NCI-H460 (cell line): ENCODE data around the gene ENKD1. TPM values are rescaled to one million over a fixed set of nuclear protein-coding genes. Genes with fewer than 3 reads are reported as not detected.
"Not testable (repeated sequence)": the region's sequence is repeated elsewhere in the genome, so short reads cannot be mapped to it uniquely, and the experiment has no call there.

Experiments
- DNase-seq: peaks from one replicate; pipeline ENCODE4 v3.0.0-alpha.2; 2016; ENCODE audit warnings: low read depth; ENCODE audit errors: extremely low read depth
- polyA plus RNA-seq: library from polyadenylated mRNA; depleted of rRNA; stranded (reverse); fragments of >200 nt; gene quantifications from 2 replicates; pipeline ENCODE4 v1.2.3, GENCODE V29; 2014; cell fraction: nucleus; rRNA removed
- total RNA-seq: library from RNA; depleted of rRNA; stranded (reverse); fragments of >200 nt; shearing (Covaris generic); gene quantifications from 2 replicates; pipeline ENCODE4 v1.2.3, GENCODE V29; 2014; rRNA removed

Gene ENKD1
- 10.2 and 10.4 TPM in 2 replicates for total RNA-seq
- polyA plus RNA-seq = 22.9 and 38.7 TPM in 2 replicates

DNA sequence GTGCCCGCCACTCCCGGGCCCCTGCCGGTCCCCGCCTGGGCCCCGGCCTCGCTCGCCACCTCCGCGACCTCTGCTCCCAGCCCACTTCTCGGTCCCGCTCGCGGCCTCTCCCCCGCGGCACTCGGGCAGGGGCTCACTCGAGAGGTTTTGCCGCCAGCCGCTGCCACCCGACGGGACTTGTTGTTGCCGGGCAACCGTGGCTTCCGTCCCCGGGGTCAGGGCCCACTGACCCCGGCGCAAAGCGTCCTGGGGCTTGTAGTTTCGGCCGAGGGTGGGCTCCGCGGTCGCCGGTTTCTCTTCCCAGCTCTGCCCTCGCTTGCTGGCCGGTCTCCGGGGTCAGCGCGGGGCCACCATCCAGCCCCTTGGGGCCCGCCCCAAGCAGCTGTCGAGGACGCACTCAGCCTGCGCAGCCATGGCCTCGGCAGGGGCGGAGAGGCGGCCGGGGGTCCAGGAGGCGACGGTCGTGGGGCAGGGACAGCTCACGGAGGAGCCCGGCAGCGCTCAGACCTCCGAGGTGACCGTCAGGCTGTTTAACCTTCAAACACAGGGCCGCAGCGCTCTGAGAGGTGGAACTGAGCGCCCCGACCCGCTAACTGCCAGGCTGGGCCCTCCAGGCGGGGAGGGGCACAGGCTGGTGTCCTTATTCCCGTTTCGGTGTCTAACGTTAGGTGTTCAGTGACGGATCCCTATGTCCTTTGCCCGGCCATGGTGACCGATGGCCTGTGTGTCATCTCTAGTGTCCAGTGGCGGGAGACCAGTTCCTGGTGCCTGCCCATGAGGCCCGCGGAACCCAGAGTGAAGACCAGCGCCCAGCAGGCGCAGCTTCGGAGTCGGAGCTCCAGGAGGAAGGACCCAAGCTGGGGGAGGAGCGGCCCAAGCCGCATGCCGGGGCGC, at the start of gene ENKD1, which contains the start of gene C16orf86:
Gene ENKD1 (minus strand): TSS at position 192 of the 894 bp plus-strand sequence. CDS start 308 bp downstream, outside the sequence.
Gene C16orf86 (plus strand): TSS at position 256 of the 894 bp plus-strand sequence. CDS start 157 bp downstream, at position 413.
- DNase-seq = peak; percentile 58

DNA sequence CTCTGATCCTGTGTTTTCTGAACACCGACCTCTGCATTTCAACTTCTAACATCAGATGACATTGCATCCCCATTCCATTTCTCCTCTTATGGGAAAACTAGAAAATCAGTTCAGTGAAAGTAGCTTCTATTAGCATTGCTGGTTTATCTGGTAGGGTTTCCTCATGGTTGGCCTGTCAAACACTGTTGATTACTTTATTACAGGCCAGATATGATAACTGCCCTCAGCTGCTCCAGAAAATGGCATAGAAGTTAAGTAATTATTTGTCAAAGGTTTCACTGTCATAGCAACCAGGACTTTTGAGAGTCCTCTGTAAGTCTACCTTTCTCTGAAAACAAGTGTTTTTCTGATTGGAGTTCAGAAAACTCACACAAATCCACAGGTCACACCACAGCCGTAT, 49.5 kb upstream of the ENKD1 start:
- no peak for DNase-seq

DNA sequence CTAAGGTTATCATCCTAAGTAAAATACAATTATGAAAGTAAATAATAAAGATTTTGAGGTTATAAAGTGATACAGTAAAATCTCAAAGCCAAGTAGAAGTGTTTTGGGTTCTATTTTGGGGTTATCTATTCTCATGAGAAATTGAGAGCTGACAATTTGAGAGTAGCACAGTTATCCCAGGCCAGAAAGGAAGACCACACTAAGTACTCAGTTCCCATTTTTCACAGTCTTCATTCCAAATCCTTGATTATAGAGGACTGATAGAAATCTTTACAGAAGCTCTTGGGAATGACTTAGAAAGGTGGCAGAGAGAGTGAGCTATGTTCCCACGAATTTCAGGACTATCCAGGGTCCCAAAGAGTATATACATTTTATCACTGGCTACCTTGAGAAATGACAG, 48.0 kb upstream of the ENKD1 start:
- DNase-seq = no peak

DNA sequence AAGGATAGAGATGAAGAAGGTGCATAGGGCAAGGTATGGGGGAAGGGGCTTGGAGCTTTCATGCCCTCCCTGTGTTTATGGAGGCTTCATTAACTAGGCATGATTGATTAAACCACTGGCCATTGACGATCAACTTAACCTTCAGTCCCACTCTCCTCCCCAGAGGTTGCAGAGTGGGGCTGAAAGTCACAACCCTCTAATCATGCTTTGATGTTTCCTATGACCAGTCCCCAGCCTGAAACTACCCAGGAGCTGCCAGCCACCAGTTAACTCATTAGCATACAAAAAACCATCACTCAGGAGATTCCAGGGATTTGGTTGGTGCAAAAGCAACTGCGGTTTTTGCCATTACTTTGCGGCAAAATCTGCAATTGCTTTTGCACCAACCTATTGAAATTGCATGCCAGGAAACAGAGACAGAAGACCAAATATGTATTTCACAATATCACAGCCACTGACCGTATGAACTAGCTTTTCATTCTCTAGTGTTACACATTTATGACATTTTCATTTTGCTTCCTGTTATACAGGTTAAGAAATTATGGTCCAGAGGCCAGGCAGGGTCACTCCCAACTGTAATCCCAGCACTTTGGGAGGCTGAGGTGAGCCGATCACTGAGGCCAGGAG, 47.2 kb upstream of the ENKD1 start:
- DNase-seq = no peak

DNA sequence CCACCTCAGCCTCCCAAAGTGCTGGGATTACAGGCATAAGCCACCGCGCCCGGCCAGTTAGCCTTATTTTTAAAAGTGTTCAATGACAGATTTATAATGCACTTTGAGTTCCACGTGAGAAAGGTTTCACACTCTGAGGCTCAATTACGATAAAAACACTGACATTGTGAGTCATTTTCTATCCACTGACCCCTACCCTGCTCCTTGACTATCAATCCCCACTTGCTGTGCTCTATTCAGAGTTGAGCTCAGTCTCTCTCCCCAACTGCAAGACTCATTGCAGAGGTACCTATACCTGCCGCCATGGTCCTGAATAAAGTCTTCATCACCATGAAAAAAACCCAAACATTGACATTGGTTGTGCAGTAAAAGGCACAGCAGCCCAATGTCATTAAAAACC, 44.1 kb upstream of the ENKD1 start:
- no peak for DNase-seq

DNA sequence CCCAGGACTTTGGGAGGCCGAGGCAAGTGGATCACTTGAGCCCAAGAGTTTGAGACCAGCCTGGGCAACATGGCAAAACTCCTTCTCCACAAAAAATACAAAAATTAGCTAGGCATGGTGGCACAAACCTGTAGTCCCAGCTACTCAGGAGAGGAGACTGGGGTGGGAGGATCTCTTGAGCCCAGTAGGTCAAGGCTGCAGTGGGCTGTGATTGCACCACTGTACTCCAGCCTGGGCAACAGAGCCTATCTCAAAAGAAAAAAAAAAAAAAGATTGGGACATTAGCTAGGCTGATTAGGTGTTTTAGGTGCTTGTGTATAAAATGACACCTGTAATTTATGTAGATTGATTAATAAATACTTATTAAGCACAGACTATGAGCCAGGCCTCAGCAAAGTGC, 42.5 kb upstream of the ENKD1 start:
- DNase-seq = no peak

DNA sequence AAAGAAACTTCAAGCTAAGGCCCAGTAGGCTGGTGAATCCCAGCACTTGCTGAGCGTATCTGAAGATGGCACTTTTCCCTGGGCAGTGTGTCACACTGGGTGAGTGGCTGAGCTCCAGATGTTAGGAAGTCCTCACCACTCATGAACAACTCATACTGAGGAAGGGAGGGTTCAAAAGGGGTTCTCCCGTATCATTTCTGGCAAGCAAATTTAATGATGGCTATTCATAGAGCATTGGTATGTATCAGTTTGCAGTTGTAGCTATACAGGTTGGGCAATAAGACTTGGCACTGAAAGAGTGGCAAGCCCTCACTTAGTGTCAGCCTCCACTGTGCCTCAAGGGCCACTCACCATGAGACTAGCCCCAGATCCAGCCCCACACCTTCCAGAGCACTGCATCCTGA, 41.8 kb upstream of the ENKD1 start:
- DNase-seq = no peak

DNA sequence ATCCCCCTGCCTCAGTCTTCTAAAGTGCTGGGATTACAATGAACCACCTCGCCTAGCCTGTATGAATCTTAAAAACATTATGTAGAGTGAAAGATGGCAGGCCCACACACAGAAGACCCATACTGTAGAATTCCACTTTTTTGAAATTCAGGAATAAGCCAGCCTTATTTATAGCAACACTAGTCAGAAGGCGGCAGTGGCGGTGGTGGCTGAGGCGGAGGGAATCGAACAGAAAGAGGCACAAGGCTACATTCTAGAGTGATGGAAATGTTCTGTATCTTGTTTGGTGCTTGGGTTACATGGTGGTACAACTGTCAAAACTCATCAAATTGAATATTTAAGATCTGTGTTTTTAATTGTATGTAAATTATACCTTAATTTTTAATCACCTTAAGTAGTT, 41.2 kb upstream of the ENKD1 start:
- no peak for DNase-seq

DNA sequence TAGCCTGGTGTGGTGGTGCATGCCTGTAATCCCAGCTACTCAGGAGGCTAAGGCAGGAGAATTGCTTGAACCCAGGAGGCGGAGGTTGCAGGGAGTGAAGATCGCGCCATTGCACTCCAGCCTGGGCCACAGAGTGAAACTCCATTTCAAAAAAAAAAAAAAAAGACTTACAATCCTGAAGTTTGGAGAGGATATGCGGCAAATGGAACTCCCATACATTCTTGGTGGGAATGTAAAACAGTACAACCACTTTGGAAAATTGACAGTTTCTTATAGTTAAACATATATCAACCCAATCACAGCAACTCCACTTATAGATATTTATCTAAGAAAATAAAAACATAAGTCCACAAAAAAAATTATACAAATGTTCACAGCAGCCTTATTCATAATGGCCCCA, 40.7 kb upstream of the ENKD1 start:
- DNase-seq = no peak

GRCh38 chr16:67704110-67704509, 37.6 kb upstream of the ENKD1 start:
- no peak for DNase-seq

DNA sequence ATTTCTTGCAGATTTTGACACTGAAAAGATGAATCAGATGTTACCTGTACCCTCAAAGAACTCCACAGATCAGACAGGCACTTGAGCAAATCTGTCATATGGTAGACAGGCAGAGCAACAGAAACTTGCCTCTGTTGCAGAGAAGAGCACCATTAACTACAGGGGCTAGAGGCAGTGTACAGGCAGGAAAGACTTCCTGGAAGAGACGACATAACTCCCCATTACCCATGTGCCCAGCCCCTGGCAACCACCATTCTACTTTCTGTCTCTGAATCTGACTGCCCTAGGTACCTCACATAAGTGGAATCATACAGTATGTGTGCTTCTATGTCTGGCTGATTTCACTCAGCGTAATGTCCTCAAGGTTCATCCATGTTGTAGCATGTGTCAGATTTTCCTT, 37.1 kb upstream of the ENKD1 start:
- no peak for DNase-seq

GRCh38 chr16:67702130-67702529, 35.6 kb upstream of the ENKD1 start:
- DNase-seq = no peak

- DNase-seq = no peak
Measured at GRCh38 chr16:67701420-67701819, 34.9 kb upstream of the ENKD1 start.

- no peak for DNase-seq
Measured at GRCh38 chr16:67699265-67699664, 32.7 kb upstream of the ENKD1 start.

DNA sequence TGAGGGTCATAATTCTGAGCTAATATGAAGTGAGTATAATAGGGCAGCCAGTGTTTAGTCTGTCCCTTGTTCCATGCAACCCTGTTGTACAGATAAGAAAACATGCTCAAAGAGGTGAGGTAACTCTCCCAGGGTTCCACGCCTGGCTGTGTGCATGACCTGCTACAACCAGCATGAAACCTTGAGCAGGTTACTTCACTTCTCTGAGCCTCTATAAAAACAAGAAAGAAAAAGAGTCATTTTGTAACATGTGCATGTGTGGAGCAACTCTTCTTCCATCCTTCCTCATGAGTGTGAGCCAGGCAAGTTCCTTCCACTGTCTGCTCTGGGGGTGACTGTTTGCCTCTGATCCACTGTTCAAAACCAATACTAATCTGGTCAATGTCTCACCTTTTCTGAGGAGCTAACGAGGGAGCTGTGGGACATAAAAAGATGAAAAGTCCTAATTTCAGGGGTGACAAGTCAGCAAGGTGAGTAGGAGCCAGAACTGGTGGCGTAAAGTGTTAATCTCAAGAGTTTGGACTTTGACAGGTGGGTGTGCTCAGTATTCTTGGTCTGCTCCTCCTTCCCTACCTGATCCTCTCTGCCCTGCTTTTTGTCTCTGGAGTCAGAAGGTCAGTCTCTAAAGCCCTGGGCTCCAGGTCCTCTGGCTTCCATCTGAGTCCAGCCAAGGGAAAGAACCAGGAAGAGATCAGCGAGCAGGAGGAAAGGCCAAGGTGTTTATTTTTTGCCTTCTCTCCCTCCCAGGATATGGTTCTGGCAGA, 31.1 kb upstream of the ENKD1 start:
- no peak for DNase-seq

GRCh38 chr16:67694611-67695010, 28.1 kb upstream of the ENKD1 start:
- no peak for DNase-seq

- DNase-seq = not testable (repeated sequence)
Measured at GRCh38 chr16:67693517-67694285, 27.2 kb upstream of the ENKD1 start.

DNA sequence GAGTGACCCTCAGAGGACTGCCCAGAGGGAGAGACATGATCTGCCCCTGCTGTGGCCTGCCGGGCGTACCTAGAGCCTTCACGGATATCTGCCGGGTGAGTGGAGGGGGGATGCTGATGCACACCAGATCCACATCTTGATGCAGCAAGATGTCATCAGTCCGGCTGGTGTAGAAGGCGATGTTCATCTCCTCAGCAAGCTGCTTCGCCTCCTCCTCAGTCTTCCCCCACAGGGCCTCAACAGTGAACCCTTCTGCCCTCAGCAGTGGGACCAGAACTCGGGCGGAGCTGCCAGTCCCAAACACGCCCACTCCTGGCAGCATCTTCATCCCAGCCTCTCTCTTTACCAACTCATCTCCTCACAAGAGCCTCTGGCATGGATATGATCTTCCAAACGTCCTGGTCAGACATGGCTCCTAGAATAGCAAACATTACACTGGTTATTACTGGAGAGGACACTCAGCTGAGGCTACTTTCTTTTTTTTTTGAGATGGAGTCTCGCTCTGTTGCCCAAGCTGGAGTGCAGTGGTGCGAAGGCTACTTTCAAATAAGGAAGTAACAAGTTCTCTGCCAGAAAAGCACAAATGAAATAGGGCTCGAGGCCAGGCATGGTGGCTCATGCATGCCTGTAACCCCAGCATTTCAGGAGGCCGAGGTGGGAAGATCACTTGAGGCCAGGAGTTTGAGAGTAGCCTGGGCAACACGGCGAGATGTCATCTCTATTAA, 19.0 kb upstream of the ENKD1 start:
- DNase-seq = no peak

DNA sequence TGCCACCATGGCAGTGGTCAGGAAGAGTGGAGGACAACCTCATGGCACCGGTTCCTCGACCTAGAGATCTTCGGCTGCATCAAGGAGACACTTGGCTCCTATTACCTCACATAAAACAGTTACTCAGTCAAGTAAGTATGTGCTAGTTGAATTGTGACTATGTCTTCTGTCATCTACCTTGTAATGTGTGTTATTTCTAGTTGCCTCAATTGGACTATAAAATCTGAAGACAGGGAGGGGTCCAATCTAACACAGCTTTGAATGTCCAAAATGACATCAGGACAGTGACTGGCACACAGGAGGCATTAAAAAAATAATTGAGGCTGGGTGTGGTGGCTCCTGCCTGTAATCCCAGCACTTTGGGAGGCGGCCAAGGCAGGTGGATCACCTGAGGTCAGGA, 17.2 kb upstream of the ENKD1 start:
- no peak for DNase-seq
